Activated naive CD4-positive, alpha-beta T cell treated with anti-CD3 and anti-CD28 coated beads for 36 hours (primary cell): ENCODE measurements around the gene ASIC2. TPM values are rescaled to one million over a fixed set of nuclear protein-coding genes. Genes with fewer than 3 reads are reported as not detected.

Experiments
- CTCF ChIA-PET: fragments of 350-600 bp; sonication (Branson Sonifier 250); formaldehyde crosslinking; loops from one replicate; lab custom pipeline; 2021; ENCODE audit warnings: antibody characterized with exemption; lab: Charles Lee
- DNase-seq: peaks from one replicate; pipeline ENCODE4 v3.0.0-alpha.2; 2020
- H3K27ac Mint-ChIP-seq: one replicate; pipeline ENCODE4 v1.8.0; 2021; ENCODE audit warnings: mild to moderate bottlenecking, mixed read lengths
- H3K27me3 Mint-ChIP-seq: one replicate; pipeline ENCODE4 v1.8.0; 2021; ENCODE audit warnings: low read depth, mixed read lengths
- H3K36me3 Mint-ChIP-seq: one replicate; pipeline ENCODE4 v1.8.0; 2021; ENCODE audit warnings: low read depth, mixed read lengths
- H3K4me1 Mint-ChIP-seq: one replicate; pipeline ENCODE4 v1.8.0; 2021; ENCODE audit warnings: low read depth, mixed read lengths
- H3K4me3 Mint-ChIP-seq: one replicate; pipeline ENCODE4 v1.8.0; 2021; ENCODE audit warnings: mild to moderate bottlenecking, moderate library complexity, mixed read lengths
- H3K9me3 Mint-ChIP-seq: one replicate; pipeline ENCODE4 v1.8.0; 2021; ENCODE audit warnings: mixed read lengths
- intact Hi-C: fragments of 100-400 bp; cut with micrococcal nuclease; formaldehyde crosslinking; loops from one replicate; pipeline ENCODE4 v1.15.1; 2023
- total RNA-seq, 2 experiments: library from RNA; stranded (reverse); gene quantifications; one replicate each; pipeline ENCODE4 v1.2.3, GENCODE V29; 2021

The ASIC2 gene
- total RNA-seq, 2 experiments from 2014 or later: not detected

DNA sequence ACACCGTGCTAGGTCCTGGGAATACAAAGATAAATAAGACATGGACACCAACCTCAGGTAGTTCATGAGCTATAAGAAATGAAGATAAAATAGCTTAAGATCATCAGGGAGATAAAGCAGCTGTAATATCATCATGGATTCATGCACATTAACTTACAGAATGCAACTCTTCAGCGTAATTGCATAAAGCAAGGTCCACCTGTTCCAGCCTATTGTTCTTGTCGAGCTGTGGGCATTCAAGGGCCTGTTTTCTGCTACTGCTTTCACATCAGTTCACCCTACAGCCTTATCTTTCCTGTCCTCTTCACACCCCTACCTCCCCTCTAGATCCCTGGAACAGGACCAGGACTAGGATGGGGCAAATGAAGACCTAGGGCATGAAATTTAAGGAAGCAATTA, 167.5 kb downstream of the ASIC2 start:
- CTCF ChIA-PET: no interaction called here
- H3K4me1 Mint-ChIP-seq: no peaks in the 10 kb centered on the region
- H3K27me3 Mint-ChIP-seq: peaks cover 18% of the 10 kb centered on the region
- no peak overlapping the region for H3K4me3 Mint-ChIP-seq
- intact Hi-C loops: no loop called here
- DNase-seq: no peak
- no peaks in the 10 kb centered on the region for H3K36me3 Mint-ChIP-seq
- H3K27ac Mint-ChIP-seq: no peak overlapping the region
- H3K9me3 Mint-ChIP-seq: no peaks in the 10 kb centered on the region

DNA sequence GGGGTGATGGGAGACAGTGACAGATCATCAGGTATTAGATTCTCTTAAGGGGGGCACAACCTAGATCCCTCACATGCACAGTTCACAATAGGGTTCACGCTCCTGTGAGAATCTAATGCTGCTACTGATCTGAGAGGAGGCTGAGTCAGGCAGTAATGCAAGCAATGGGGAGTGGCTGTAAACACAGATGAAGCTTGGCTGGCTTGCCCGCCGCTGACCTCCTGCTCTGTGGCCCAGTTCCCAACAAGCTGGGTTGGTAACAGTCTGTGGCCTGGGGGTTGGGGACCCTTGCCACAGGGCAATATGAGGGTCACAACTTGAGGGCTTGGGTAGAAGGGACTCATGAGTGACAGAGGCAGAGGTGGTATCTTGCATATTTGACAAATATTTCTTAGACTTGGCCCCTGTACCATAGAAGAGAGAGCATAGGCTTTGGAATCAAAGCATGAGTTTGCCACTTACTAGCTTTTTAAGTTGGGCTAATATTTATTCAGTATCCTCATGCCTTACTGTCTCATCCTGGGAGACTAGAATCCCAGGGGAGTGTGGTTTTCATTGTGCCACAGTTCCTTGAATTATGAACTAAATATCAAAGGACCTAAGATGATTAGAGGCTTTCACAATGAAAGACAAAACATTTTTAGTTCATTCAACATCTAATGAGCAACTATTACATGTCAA, 168.1 kb downstream of the ASIC2 start:
- CTCF ChIA-PET: no interaction called here
- Mint-ChIP-seq H3K4me1 (no peaks in the 10 kb centered on the region), H3K9me3 (no peaks in the 10 kb centered on the region), H3K36me3 (no peaks in the 10 kb centered on the region), H3K27ac (no peak overlapping the region), H3K27me3 (peaks cover 15% of the 10 kb centered on the region), H3K4me3 (no peak overlapping the region)
- intact Hi-C loops: no loop called here
- DNase-seq: no peak

DNA sequence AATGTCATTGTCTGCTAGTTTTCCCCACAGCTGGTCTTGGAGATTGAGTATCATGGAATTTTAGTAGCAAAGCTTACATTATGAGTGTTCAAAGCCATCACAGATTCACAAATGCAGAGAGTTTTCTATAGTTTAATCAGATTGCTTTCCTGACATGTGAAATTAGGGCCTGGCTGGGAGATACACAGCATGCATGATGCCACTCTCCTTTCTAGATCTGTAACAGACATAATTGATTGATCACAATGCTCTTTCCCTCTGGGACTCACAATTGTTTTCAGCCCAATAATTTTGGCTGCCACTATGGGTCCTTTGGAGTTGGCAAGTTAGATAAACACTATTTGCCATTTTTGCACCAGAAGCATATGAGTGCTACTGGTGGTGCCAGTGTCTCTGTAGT, 168.9 kb downstream of the ASIC2 start:
- Mint-ChIP-seq H3K36me3 (no peaks in the 10 kb centered on the region), H3K27me3 (peaks cover 8% of the 10 kb centered on the region), H3K4me1 (no peaks in the 10 kb centered on the region), H3K4me3 (no peak overlapping the region), H3K9me3 (no peaks in the 10 kb centered on the region), H3K27ac (no peak overlapping the region)
- no peak for DNase-seq
- intact Hi-C loops: no loop called here
- CTCF ChIA-PET: no interaction called here

DNA sequence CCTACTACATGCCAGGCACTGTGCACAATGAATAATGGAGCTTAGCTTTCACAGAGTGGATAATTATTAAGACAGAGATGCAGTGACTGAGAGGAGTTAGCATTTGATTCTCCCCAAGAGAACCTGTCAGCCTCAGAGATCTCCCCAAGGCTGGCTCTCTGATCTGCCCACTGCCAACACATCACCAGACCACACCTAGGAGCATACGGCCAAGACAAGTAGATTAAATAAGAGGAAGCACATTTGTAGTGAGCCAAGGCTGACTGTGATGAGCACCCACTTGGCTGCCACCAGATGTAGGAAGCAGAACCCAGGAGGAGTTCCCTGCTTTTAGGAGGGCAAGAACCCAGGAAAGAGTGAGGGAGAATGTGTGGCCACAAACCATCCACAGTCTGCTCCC, 171.3 kb downstream of the ASIC2 start:
- intact Hi-C loops: no loop called here
- DNase-seq: no peak
- H3K4me1 Mint-ChIP-seq: no peaks in the 10 kb centered on the region
- H3K27ac Mint-ChIP-seq: no peak overlapping the region
- H3K27me3 Mint-ChIP-seq: peaks cover 7% of the 10 kb centered on the region
- no peaks in the 10 kb centered on the region for H3K9me3 Mint-ChIP-seq
- CTCF ChIA-PET: interaction anchor here (0.6 kb wide), 1 partner anchor 15 kb away, joined by 3 read pairs; no protein-coding TSS in a partner anchor
- H3K4me3 Mint-ChIP-seq: no peak overlapping the region
- H3K36me3 Mint-ChIP-seq: no peaks in the 10 kb centered on the region

DNA sequence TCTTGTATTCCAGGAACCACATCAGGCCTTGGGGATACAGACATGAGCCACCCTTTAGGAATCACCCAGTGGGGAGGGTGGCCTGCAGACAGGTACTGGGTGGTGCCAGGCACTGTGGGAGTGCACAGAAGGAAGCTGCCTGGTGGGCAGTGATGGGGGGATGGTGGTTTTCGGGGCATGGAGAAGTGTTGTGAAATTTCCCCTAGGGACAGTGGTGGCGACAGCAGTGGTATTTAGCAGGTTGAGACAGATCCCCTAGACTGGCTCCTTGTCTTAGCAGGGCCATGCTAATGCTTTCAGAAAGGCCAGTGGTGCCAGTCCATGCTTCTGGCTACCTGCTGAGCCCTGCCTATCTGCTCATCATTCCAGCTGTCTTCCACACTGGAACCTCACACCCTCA, 171.8 kb downstream of the ASIC2 start:
- no peaks in the 10 kb centered on the region for H3K4me1 Mint-ChIP-seq
- H3K9me3 Mint-ChIP-seq: no peaks in the 10 kb centered on the region
- H3K27ac Mint-ChIP-seq: no peak overlapping the region
- DNase-seq: no peak
- H3K36me3 Mint-ChIP-seq: no peaks in the 10 kb centered on the region
- intact Hi-C loops: no loop called here
- no peak overlapping the region for H3K4me3 Mint-ChIP-seq
- peaks cover 7% of the 10 kb centered on the region for H3K27me3 Mint-ChIP-seq
- CTCF ChIA-PET: interaction anchor here (0.6 kb wide), 1 partner anchor 14 kb away, joined by 3 read pairs; no protein-coding TSS in a partner anchor

DNA sequence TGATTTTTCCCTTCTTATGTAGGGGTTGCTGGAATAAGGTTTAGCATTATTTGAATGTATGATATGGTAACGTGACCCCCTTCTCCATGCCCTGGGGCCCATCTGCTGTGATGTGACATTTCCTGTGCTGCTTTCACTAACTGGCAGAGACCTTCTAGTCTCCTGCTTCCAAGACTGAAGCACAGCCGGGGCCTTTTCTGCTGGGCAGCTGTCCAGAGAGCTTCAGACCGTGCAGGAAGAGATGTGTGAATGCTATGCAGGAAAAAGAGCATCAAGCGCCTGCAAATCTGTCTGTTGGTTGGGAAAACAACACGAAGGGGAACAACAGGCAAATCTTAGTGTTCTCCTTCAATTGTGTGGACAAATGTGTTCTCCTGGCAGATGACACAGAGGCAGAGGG, 173.0 kb downstream of the ASIC2 start:
- intact Hi-C loops: no loop called here
- H3K36me3 Mint-ChIP-seq: no peaks in the 10 kb centered on the region
- H3K27me3 Mint-ChIP-seq: peaks cover 7% of the 10 kb centered on the region
- H3K9me3 Mint-ChIP-seq: no peaks in the 10 kb centered on the region
- H3K4me3 Mint-ChIP-seq: no peak overlapping the region
- no peak overlapping the region for H3K27ac Mint-ChIP-seq
- H3K4me1 Mint-ChIP-seq: no peaks in the 10 kb centered on the region
- DNase-seq: no peak
- CTCF ChIA-PET: no interaction called here

DNA sequence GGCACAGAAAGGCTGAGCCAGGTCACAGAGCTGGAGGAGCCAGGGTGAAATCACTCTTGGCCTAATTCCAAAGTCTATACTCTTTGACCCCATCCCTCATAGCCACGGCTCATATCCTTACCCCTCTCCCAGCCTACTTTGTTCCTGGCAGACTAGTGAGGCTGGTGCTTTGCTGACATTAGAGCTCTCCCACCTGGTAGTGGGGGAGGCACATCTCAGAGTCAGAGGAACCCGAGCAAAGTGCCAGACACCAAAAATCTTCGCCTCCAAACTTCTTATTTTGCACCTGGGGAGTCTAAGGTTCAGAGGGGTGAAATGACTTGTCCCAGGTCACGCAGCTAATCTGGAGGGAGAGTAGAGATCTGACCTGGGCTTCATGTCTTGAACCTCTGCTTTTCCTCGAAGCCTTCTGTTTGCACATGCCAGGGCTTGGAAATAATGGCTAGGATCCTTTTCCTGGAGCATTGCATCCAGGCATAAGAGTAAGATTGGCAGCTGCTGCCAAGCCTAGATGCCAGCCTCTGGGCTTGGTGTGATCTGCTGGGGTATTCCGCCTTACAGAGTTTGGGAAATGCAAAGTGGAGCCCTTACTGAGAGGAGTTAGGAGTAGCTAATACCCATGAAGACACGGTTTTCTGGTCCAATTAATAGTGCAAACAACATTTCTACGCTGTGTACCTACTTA, 174.6 kb downstream of the ASIC2 start:
- no peak for DNase-seq
- H3K27ac Mint-ChIP-seq: no peak overlapping the region
- H3K4me3 Mint-ChIP-seq: no peak overlapping the region
- CTCF ChIA-PET: interaction anchor here (0.5 kb wide), 1 partner anchor 153 kb away, joined by 5 read pairs; no protein-coding TSS in a partner anchor
- H3K9me3 Mint-ChIP-seq: no peaks in the 10 kb centered on the region
- intact Hi-C loops: no loop called here
- H3K27me3 Mint-ChIP-seq: peaks cover 8% of the 10 kb centered on the region
- no peaks in the 10 kb centered on the region for H3K36me3 Mint-ChIP-seq
- H3K4me1 Mint-ChIP-seq: no peaks in the 10 kb centered on the region

DNA sequence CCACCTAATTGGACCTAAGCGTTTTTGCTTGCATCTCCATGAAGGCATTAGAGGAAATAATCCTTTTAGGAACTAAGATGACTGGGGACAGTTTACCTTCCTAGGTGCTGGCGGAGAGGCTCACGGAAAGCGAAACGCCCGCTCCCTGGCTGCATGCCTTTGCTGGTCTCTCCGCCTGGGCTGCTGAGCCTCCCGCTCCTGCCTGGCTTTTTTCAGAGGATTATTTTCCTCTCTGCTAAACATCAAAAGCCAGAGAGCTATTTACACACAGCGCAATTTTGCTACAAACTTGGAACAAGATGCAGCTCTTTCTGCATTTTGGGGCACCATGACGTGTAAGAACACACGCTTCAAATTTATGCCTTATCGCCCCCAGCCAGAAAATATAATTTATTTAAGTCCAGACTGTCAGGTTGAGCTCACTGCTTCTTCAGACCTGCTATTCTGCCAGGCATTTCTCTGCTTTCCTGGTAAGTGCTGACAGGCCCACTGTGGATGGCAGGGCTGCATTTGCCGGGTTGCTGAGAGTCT, 177.0 kb downstream of the ASIC2 start:
- Mint-ChIP-seq H3K9me3 (no peaks in the 10 kb centered on the region), H3K27ac (no peak overlapping the region)
- intact Hi-C loops: no loop called here

DNA sequence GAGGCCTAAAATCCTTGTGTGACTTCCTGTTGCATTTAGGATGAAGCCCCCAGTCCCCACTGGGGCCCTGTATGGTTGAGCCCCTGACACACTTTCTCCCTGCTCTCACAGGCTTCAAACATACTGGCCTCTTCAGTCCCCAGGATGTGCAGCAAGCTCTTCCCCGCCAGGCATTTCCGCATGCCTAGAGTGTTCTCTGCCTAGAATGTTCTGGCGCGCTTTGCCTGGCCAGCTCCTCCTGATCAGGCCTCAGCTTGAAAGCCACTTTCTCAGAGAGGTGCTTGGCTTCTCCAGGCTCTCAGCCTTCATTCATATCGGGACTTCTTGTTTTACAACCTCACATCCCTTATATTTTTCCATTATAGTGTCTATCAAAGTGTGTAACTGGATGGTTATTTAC, 177.7 kb downstream of the ASIC2 start:
- no peak overlapping the region for H3K27ac Mint-ChIP-seq
- intact Hi-C loops: no loop called here
- H3K9me3 Mint-ChIP-seq: no peaks in the 10 kb centered on the region
- H3K36me3 Mint-ChIP-seq: no peaks in the 10 kb centered on the region
- CTCF ChIA-PET: no interaction called here
- peaks cover 6% of the 10 kb centered on the region for H3K27me3 Mint-ChIP-seq
- no peaks in the 10 kb centered on the region for H3K4me1 Mint-ChIP-seq
- no peak for DNase-seq
- H3K4me3 Mint-ChIP-seq: no peak overlapping the region

More for the DNA sequence above, 177.0 kb downstream of the ASIC2 start:
- Mint-ChIP-seq H3K36me3 (no peaks in the 10 kb centered on the region), H3K4me1 (no peaks in the 10 kb centered on the region), H3K27me3 (peaks cover 6% of the 10 kb centered on the region), H3K4me3 (no peak overlapping the region)
- CTCF ChIA-PET: no interaction called here
- DNase-seq: no peak

DNA sequence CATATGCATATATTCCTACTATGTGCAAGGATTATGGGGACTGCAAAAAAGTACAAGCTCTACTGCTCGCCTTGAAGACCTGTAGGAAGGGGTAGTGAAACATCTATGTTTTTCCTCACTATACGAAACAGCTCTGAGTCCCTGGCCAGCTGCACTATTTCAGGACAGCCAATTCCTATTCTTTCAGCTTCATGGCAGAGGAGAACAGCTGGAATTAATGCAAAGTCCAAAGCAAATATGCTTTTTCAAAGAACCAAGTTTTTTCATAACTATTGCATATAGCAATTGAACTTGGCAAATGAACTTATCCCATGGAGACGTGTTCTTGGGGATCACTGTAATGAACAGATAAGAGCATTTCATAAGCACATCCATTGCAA, 179.1 kb downstream of the ASIC2 start:
- Mint-ChIP-seq H3K27ac (no peak overlapping the region), H3K4me3 (no peak overlapping the region), H3K4me1 (no peaks in the 10 kb centered on the region), H3K36me3 (no peaks in the 10 kb centered on the region), H3K9me3 (no peaks in the 10 kb centered on the region), H3K27me3 (peaks cover 6% of the 10 kb centered on the region)
- CTCF ChIA-PET: no interaction called here
- no peak for DNase-seq
- intact Hi-C loops: no loop called here

DNA sequence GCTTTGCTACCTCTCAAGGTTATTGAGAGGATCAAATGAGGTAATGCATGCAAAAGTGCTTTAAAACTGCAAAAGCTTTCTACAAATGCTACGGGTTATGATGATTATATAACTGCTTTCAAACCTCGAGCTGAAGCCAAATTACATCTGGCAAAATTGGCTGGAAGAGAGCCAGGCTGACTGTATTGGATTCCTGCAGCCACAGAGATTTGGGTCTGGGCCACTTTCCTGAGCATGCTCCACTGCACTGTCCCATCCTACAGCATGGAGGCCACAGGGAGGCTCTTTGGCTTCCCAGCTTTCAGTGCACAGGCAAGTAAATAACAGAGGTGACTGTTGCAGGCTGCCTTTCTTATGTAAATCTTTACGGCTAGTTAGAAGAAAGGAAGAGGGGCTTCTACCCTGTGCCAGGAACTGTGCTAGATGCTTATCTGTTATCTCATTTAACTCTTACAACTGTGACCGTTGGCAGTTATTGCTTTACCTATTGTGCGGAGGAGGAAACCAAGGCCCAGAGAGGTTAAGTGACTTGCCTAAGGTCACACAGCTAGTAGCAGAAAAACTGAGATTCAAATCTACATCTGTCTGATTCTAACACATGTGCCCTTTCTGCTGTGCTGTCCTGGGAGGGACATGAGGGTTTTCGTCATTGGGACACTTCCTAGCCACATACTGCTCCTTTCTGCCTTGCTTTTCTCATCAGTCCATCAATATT, 179.7 kb downstream of the ASIC2 start:
- CTCF ChIA-PET: no interaction called here
- DNase-seq: no peak
- Mint-ChIP-seq H3K4me1 (no peaks in the 10 kb centered on the region), H3K27me3 (peaks cover 6% of the 10 kb centered on the region), H3K9me3 (no peaks in the 10 kb centered on the region), H3K4me3 (no peak overlapping the region), H3K36me3 (no peaks in the 10 kb centered on the region), H3K27ac (no peak overlapping the region)
- intact Hi-C loops: no loop called here

DNA sequence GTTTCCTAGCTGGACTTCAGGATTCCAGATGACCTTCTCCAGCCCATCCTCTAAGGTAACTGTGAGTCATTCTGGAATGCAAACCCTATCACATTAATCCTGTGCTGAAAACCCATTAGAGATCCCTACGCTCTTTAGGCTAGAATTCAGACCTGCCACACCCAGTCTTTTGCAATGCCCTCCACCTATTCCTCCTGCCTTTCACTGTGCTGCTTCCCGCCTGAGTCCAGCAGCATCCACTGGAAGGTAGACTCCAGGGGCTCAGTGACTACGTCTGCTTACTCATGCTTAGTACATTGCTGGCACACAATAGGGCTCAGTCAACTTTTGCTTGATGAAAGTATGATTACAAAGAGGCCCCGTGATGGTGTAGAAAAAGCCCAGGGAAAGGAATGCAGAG, 180.3 kb downstream of the ASIC2 start:
- Mint-ChIP-seq H3K9me3 (no peaks in the 10 kb centered on the region), H3K4me1 (no peaks in the 10 kb centered on the region), H3K27ac (no peak overlapping the region), H3K4me3 (no peak overlapping the region), H3K36me3 (no peaks in the 10 kb centered on the region), H3K27me3 (peaks cover 6% of the 10 kb centered on the region)
- DNase-seq: no peak
- intact Hi-C loops: no loop called here
- CTCF ChIA-PET: no interaction called here
